Measurements from ENCODE around the gene CEP20.

- TF ChIP-seq CREB1 (IDR thresholded peaks at IDR 0.05; ENCODE audit: low read depth) (no peak), YY1 (IDR thresholded peaks at IDR 0.05; ENCODE audit: low read depth) (no peak), MAX (IDR thresholded peaks at IDR 0.05) (no peak), CEBPB (IDR thresholded peaks at IDR 0.05) (no peak), EGR1 (IDR thresholded peaks at IDR 0.05) (no peak), USF1 (IDR thresholded peaks at IDR 0.05) (no peak), TAF1 (IDR thresholded peaks at IDR 0.05; ENCODE audit: low read depth) (no peak), TCF12 (IDR thresholded peaks at IDR 0.05; ENCODE audit: low read depth) (no peak)
These were observed 14.7 kb downstream of the CEP20 start for GRCh38 chr16:15873737-15874136.
